ENCODE data around the gene DENND2A. TPM values are rescaled to one million over a fixed set of nuclear protein-coding genes. Genes with fewer than 3 reads are reported as not detected.

Gene DENND2A
- polyA plus RNA-seq, 2 of the 4 experiments (the other 2 are of a cell fraction): 0.37 to 0.63 TPM

DNA sequence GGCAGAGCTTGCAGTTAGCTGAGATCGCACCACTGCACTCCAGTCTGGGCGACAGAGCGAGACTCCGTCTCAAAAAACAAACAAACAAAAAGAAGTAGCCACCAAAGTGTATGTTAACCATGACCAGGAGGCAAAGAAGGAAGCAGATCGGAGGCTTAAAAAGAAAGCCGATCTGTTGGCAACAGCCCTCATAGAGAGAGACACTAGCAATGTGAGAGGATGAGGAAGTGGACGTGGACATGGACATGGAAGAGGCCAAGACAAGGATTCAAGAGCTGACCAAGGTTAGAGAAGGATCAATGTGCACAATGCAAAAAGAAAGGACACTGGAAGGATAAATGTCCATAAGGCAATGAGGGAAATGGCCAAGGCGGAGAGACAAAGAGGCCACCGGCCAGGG lies 17.3 kb upstream of the DENND2A start:
- CTCF ChIA-PET: interaction anchor here (3.8 kb wide), 1 partner anchor 141 kb away, joined by 38 read pairs; no protein-coding TSS in a partner anchor
- 83% methylated on average over 9 of the region's 9 CpGs for WGBS (ENCODE audit: missing lambda C conversion rate)
- ATAC-seq: no peak

DNA sequence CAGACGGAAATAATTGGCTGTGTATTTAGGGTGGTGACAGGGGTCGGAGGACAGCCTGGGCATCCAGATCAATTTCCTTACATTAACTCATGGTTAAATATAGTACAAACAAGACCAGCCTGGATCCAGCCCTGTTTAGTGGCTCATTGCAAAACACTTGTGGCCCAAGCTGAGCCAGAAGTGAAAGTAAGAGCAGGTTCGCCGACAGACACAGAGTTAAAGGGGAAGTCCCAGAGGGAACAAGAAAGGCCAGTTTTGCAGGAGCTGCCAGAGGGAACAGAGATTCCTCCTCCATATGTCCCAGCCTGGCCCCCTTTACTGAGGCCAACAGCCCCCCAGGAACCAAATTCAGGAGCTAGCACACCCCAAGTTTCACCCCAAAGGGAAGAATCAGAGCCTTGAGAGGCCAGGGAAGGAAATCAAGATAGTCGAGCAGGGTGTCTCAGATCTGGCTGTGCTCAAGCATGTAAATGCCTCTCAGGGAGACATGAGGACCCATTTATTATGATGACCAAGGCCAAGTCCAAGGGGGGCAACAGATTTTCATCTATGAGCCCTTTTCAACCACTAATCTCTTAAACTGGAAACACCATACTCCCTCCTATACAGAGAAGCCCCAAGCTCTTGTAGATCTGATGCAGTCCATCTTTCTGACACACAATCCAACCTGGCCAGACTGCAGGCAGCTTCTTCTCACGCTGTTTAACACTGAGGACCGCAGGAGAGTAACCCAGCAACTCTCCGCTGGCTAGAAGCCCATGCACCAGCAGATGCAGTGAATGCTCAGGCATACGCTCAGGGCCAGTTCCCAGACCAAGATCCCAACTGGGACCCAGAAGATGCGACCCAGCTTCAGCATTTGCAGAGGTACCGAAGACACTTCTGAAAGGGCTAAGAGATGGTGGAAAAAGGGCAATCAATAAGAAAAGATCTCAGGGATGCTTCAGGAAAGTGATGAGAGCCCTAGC lies 16.2 kb upstream of the DENND2A start:
- ChIA-PET CTCF (interaction anchor here (1.3 to 3.8 kb wide), 4 partner anchors 11 to 143 kb away, joined by 3 to 38 read pairs (median 8); no protein-coding TSS in a partner anchor), POLR2A (no interaction called here)
- no peak overlapping the region for H3K4me3 ChIP-seq
- no peak overlapping the region for H3K4me2 ChIP-seq
- DNase-seq (ENCODE audit: low read depth in 1 of 2, low spot score in 1 of 2) (no peak), ATAC-seq (no peak), FAIRE-seq (no peak)
- 74% methylated on average over 11 of the region's 11 CpGs for WGBS (ENCODE audit: missing lambda C conversion rate)
- TF ChIP-seq EP300 (IDR thresholded peaks at IDR 0.05) (no peak), CBX8 (IDR thresholded peaks at IDR 0.05) (no peak), ZNF302 (CRISPR knock-in tag; IDR thresholded peaks at IDR 0.05) (no peak), HOXB5 (CRISPR knock-in tag; IDR thresholded peaks at IDR 0.05) (no peak), NPAS2 (CRISPR knock-in tag; IDR thresholded peaks at IDR 0.05; ENCODE audit: borderline replicate concordance) (no peak), POLR2A (IDR thresholded peaks at IDR 0.05; ENCODE audit: low read length) (no peak), CBX2 (IDR thresholded peaks at IDR 0.05; ENCODE audit: borderline replicate concordance, low read depth) (no peak), SREBF2 (IDR thresholded peaks at IDR 0.05) (no peak), HOXA7 (CRISPR knock-in tag; IDR thresholded peaks at IDR 0.05) (no peak), KDM5A (IDR thresholded peaks at IDR 0.05) (no peak), JUN (IDR thresholded peaks at IDR 0.05) (no peak), MAFK (IDR thresholded peaks at IDR 0.05; ENCODE audit: partially characterized antibody) (no peak), ESRRA (IDR thresholded peaks at IDR 0.05; ENCODE audit: borderline replicate concordance, low read length) (no peak), HOXB13 (CRISPR knock-in tag; IDR thresholded peaks at IDR 0.05; ENCODE audit: low read depth) (no peak)
- TF ChIP-seq, protein P1, sequence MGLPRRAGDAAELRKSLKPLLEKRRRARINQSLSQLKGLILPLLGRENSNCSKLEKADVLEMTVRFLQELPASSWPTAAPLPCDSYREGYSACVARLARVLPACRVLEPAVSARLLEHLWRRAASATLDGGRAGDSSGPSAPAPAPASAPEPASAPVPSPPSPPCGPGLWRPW (IDR thresholded peaks at IDR 0.05): no peak
- TF ChIP-seq, protein P2, sequence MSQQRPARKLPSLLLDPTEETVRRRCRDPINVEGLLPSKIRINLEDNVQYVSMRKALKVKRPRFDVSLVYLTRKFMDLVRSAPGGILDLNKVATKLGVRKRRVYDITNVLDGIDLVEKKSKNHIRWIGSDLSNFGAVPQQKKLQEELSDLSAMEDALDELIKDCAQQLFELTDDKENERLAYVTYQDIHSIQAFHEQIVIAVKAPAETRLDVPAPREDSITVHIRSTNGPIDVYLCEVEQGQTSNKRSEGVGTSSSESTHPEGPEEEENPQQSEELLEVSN (IDR thresholded peaks at IDR 0.05; ENCODE audit: borderline replicate concordance, low read depth): no peak
- TF ChIP-seq, protein P3, sequence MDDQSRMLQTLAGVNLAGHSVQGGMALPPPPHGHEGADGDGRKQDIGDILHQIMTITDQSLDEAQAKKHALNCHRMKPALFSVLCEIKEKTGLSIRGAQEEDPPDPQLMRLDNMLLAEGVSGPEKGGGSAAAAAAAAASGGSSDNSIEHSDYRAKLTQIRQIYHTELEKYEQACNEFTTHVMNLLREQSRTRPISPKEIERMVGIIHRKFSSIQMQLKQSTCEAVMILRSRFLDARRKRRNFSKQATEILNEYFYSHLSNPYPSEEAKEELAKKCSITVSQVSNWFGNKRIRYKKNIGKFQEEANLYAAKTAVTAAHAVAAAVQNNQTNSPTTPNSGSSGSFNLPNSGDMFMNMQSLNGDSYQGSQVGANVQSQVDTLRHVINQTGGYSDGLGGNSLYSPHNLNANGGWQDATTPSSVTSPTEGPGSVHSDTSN (IDR thresholded peaks at IDR 0.05): no peak
- H3K9me3 ChIP-seq: no peaks in the 10 kb centered on the region
- H3K27ac ChIP-seq: no peak overlapping the region
- H3K4me1 ChIP-seq: no peaks in the 10 kb centered on the region

More for the DNA sequence above, 17.3 kb upstream of the DENND2A start:
- no peak overlapping the region for H3K4me2 ChIP-seq
- no peaks in the 10 kb centered on the region for H3K4me1 ChIP-seq
- no peaks in the 10 kb centered on the region for H3K9me3 ChIP-seq
- no peak for DNase-seq (ENCODE audit: low read depth in 1 of 2, low spot score in 1 of 2)
- no peak overlapping the region for H3K27ac ChIP-seq
- POLR2A ChIA-PET: no interaction called here
- H3K4me3 ChIP-seq: no peak overlapping the region
- TF ChIP-seq, protein P4, sequence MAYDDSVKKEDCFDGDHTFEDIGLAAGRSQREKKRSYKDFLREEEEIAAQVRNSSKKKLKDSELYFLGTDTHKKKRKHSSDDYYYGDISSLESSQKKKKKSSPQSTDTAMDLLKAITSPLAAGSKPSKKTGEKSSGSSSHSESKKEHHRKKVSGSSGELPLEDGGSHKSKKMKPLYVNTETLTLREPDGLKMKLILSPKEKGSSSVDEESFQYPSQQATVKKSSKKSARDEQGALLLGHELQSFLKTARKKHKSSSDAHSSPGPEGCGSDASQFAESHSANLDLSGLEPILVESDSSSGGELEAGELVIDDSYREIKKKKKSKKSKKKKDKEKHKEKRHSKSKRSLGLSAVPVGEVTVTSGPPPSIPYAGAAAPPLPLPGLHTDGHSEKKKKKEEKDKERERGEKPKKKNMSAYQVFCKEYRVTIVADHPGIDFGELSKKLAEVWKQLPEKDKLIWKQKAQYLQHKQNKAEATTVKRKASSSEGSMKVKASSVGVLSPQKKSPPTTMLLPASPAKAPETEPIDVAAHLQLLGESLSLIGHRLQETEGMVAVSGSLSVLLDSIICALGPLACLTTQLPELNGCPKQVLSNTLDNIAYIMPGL (CRISPR knock-in tag; IDR thresholded peaks at IDR 0.05; ENCODE audit: borderline replicate concordance): no peak
- no peak for TF ChIP-seq EHF (CRISPR knock-in tag; IDR thresholded peaks at IDR 0.05)
- TF ChIP-seq NR3C1 (IDR thresholded peaks at IDR 0.05): no peak
- TF ChIP-seq, protein P3 (IDR thresholded peaks at IDR 0.05): no peak
- TF ChIP-seq GATA3 (IDR thresholded peaks at IDR 0.05; ENCODE audit: borderline replicate concordance): no peak
- TF ChIP-seq, protein P5, sequence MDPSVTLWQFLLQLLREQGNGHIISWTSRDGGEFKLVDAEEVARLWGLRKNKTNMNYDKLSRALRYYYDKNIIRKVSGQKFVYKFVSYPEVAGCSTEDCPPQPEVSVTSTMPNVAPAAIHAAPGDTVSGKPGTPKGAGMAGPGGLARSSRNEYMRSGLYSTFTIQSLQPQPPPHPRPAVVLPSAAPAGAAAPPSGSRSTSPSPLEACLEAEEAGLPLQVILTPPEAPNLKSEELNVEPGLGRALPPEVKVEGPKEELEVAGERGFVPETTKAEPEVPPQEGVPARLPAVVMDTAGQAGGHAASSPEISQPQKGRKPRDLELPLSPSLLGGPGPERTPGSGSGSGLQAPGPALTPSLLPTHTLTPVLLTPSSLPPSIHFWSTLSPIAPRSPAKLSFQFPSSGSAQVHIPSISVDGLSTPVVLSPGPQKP (IDR thresholded peaks at IDR 0.05; ENCODE audit: low read depth, low read length): no peak
- TF ChIP-seq JUNB (IDR thresholded peaks at IDR 0.05): no peak
- no peak for FAIRE-seq

All from A549 (cell line).